GM12878 (cell line): Measurements from ENCODE around the gene GARS1. TPM values are rescaled to one million over a fixed set of nuclear protein-coding genes. Genes with fewer than 3 reads are reported as not detected.

Experiments used
- ATAC-seq: fragments of 200-7000 bp; cut with Tn5 transposase; 3 replicates; pipeline ENCODE4 v1.9.1; 2020; ENCODE audit warnings: mild to moderate bottlenecking, moderate library complexity
- BruUV-seq: library from RNA; stranded (reverse); fragments of 400-500 nt; replicated peaks from 2 replicates; lab custom pipeline; 2021; lab: Mats Ljungman, UMichigan
- CTCF ChIA-PET: fragments of 300-600 bp; sonication (Branson Sonifier 250); formaldehyde crosslinking; extraction: SDS; loops from one replicate; lab custom pipeline; 2021; ENCODE audit warnings: inconsistent platforms; lab: Yijun Ruan, JAX
- POLR2A ChIA-PET: fragments of 350-600 bp; formaldehyde crosslinking; extraction: SDS; loops from one replicate; lab custom pipeline; 2021; ENCODE audit warnings: inconsistent platforms; lab: Charles Lee
- RAD21 ChIA-PET: fragments of 300-600 bp; sonication (Branson Sonifier 250); formaldehyde crosslinking; loops from one replicate; lab custom pipeline; 2023; ENCODE audit warnings: antibody characterized with exemption; ENCODE audit not compliant: unreplicated experiment; lab: Charles Lee
- SMC1A ChIA-PET: fragments of 300-600 bp; sonication (Branson Sonifier 250); formaldehyde crosslinking; loops from one replicate; lab custom pipeline; 2023; ENCODE audit not compliant: unreplicated experiment, uncharacterized antibody; lab: Charles Lee
- DNase-seq: peaks from one replicate; pipeline ENCODE4 v3.0.0-alpha.2; 2011; ENCODE audit warnings: low read depth, low spot score
- FAIRE-seq: peaks from 3 replicates; lab custom pipeline; 2011; peaks lifted over from hg19 to GRCh38; lab: Jason Lieb, UNC
- H2AFZ ChIP-seq: 2 replicates; pipeline ENCODE4 v1.6.0; 2011; ENCODE audit warnings: low read depth, low read length, control low read depth; ENCODE audit not compliant: control insufficient read depth
- H3K27ac ChIP-seq: 2 replicates; pipeline ENCODE4 v1.5.1; 2011; ENCODE audit warnings: control low read depth; ENCODE audit not compliant: control insufficient read depth, insufficient read depth
- H3K27me3 ChIP-seq, 2 experiments: replicated peaks in 1 of 2; 2 replicates each; pipeline versions ENCODE4 v1.6.0 to v1.6.1; 2011; ENCODE audit warnings: low read length in 1 of 2; ENCODE audit not compliant: control insufficient read depth in 2 of 2, insufficient read depth in 2 of 2
- H3K36me3 ChIP-seq, 2 experiments: 2 replicates each; pipeline ENCODE4 v1.5.1; 2011; ENCODE audit warnings: low read length in 1 of 2; ENCODE audit not compliant: control insufficient read depth in 2 of 2, insufficient read depth in 2 of 2
- H3K4me1 ChIP-seq: 2 replicates; pipeline ENCODE4 v1.6.1; 2011; ENCODE audit warnings: mild to moderate bottlenecking, low read length, moderate library complexity, mixed read lengths; ENCODE audit not compliant: control insufficient read depth, insufficient read depth
- H3K4me2 ChIP-seq: 2 replicates; pipeline ENCODE4 v1.6.0; 2011; ENCODE audit warnings: control low read depth; ENCODE audit not compliant: control insufficient read depth, insufficient read depth
- H3K4me3 ChIP-seq: fragments of 200-600 bp; sonication (generic); 2 replicates; pipeline ENCODE4 v1.5.1; 2016
- H3K79me2 ChIP-seq: 2 replicates; pipeline ENCODE4 v1.6.0; 2011; ENCODE audit warnings: low read length; ENCODE audit not compliant: control insufficient read depth, insufficient read depth
- H3K9ac ChIP-seq: 2 replicates; pipeline ENCODE4 v1.8.0; 2011; ENCODE audit warnings: low read length, control low read depth, mixed read lengths; ENCODE audit not compliant: control insufficient read depth, insufficient read depth
- H3K9me3 ChIP-seq: replicated peaks from 3 replicates; pipeline ENCODE4 v1.5.1; 2011; ENCODE audit warnings: mild to moderate bottlenecking, low read length; ENCODE audit not compliant: control insufficient read depth, insufficient read depth
- H4K20me1 ChIP-seq: 2 replicates; pipeline ENCODE4 v1.6.0; 2011; ENCODE audit not compliant: control insufficient read depth, insufficient read depth
- ATF7 ChIP-seq: fragments of 450-650 bp; IDR thresholded peaks from 2 replicates; pipeline ENCODE4 v1.6.1; 2016; ENCODE audit warnings: low read depth, mild to moderate bottlenecking
- BHLHE40 ChIP-seq, 2 experiments: fragments of 450-650 bp in 1 of 2; IDR thresholded peaks; 2 replicates each; pipeline ENCODE4 v1.6.1; 2011 to 2017; ENCODE audit warnings: low read depth in 2 of 2, borderline replicate concordance in 1 of 2, improper control_type of control experiment in 1 of 2, low read length in 1 of 2, mild to moderate bottlenecking in 1 of 2
- CBX5 ChIP-seq: sonication (generic); IDR thresholded peaks from 2 replicates; pipeline ENCODE4 v1.6.1; 2016; ENCODE audit warnings: low read depth, moderate library complexity, mild to moderate bottlenecking, inconsistent platforms
- FOS ChIP-seq: IDR thresholded peaks from 3 replicates; pipeline ENCODE4 v1.6.1; 2011; ENCODE audit warnings: borderline replicate concordance; ENCODE audit not compliant: insufficient read length; ENCODE audit errors: extremely low read depth
- HDAC6 ChIP-seq: fragments of 200-600 bp; sonication (generic); IDR thresholded peaks from one replicate; pipeline ENCODE4 v1.8.0; 2017; ENCODE audit warnings: antibody characterized with exemption; ENCODE audit not compliant: unreplicated experiment
- MEF2A ChIP-seq: IDR thresholded peaks from 2 replicates; pipeline ENCODE4 v1.6.1; 2011; ENCODE audit warnings: low read depth, mild to moderate bottlenecking, low read length, moderate library complexity; ENCODE audit not compliant: insufficient read depth
- POLR2A ChIP-seq: IDR thresholded peaks from 2 replicates; pipeline ENCODE4 v1.6.1; 2011; ENCODE audit warnings: low read depth, mild to moderate bottlenecking, low read length
- RCOR1 ChIP-seq: conservative IDR thresholded peaks from 2 replicates; pipeline ENCODE4 v1.6.1; 2012; ENCODE audit warnings: low read depth, low read length, improper control_type of control experiment
- RELA ChIP-seq: fragments of 450-650 bp; IDR thresholded peaks from 2 replicates; pipeline ENCODE4 v1.8.0; 2014; ENCODE audit warnings: borderline replicate concordance; ENCODE audit not compliant: partially characterized antibody
- SP1 ChIP-seq: IDR thresholded peaks from one replicate; pipeline ENCODE4 v1.6.1; 2011; ENCODE audit warnings: low read depth, low read length
- SREBF1 ChIP-seq: IDR thresholded peaks from 2 replicates; pipeline ENCODE4 v1.6.1; 2012; ENCODE audit warnings: mild to moderate bottlenecking, low read length
- TCF3 ChIP-seq: IDR thresholded peaks from 2 replicates; pipeline ENCODE4 v1.6.1; 2012; ENCODE audit warnings: low read depth, mild to moderate bottlenecking, low read length, borderline replicate concordance; ENCODE audit not compliant: insufficient read depth
- WRNIP1 ChIP-seq: IDR thresholded peaks from 2 replicates; pipeline ENCODE4 v1.6.1; 2011; ENCODE audit warnings: low read depth, low read length, improper control_type of control experiment, borderline replicate concordance
- YBX1 ChIP-seq: fragments of 450-650 bp; IDR thresholded peaks from 2 replicates; pipeline ENCODE4 v1.6.1; 2016; ENCODE audit warnings: antibody characterized with exemption
- WGBS: methylation state at CpG from one replicate; pipeline ENCODE4 v1.1.6; 2016; ENCODE audit warnings: low lambda C conversion rate; ENCODE audit not compliant: insufficient replicate concordance, insufficient coverage; ENCODE audit errors: missing lambda C conversion rate; 5-methylcytosine and 5-hydroxymethylcytosine counted together
- in situ Hi-C: fragments of 300-500 bp; cut with MboI; formaldehyde crosslinking; loops from 9 replicates; pipeline ENCODE4 v1.14.3; 2018; ENCODE audit warnings: mixed read lengths
- intact Hi-C: fragments of 100-400 bp; cut with micrococcal nuclease; formaldehyde crosslinking; loops from one replicate; pipeline ENCODE4 v1.14.2; 2022; ENCODE audit not compliant: unreplicated experiment
- polyA plus RNA-seq, 11 experiments: library from polyadenylated mRNA; depleted of rRNA in 4 of 11; unstranded in 6 of 11; stranded (reverse) in 5 of 11; fragments of >200 nt; fragmentation: Nextera tagmentation in 4 of 11; fragmentation: Illumina TruSeq in 1 of 11; extraction: Ambion mirVana in 4 of 11; extraction: Trizol in 1 of 11; gene quantifications; 1 replicate in 1 of 11; 2 replicates in 10 of 11; pipeline versions ENCODE4 v1.2.1 to v1.2.3, GENCODE V29; 2011 to 2016; ENCODE audit warnings: inconsistent platforms in 2 of 11, missing spikeins in 2 of 11, low read depth in 1 of 11
- total RNA-seq, 4 experiments: library from RNA; depleted of rRNA in 3 of 4; stranded (reverse); fragments of >200 nt in 3 of 4; fragmentation: Illumina TruSeq in 1 of 4; extraction: Trizol in 1 of 4; gene quantifications; 2 replicates each; pipeline versions ENCODE4 v1.2.1 to v1.2.3, GENCODE V29; 2013 to 2021
- TF ChIP-seq, protein P1 (sequence below): IDR thresholded peaks from 2 replicates; pipeline ENCODE4 v1.6.1; 2011; ENCODE audit warnings: borderline replicate concordance, low read depth, mild to moderate bottlenecking, moderate library complexity, low read length; ENCODE audit not compliant: insufficient read depth, poor library complexity, severe bottlenecking

GARS1 gene
- total and polyA plus RNA-seq, 10 of the 15 experiments (the other 5 are each of a cell fraction or from before 2014, with no cell fraction given) = 120 to 361 (median 187) TPM

DNA sequence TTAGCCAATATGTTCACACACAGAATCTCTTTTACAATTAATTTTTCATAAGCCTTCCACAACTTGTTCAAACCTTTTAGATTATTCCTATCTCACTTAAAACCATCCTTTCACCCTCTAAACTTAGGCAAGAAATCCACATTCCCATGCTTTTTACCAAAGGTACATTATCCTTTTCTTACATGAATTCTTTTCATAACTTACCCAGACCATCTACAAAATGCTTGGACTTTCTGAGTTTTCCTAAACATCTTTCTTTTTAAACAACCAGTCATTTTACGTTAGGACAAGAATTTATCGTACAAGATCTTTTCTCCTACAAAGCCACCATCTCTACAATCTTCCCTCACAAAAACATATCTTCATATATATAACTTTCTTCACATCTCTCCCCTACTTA is 18.8 kb upstream of the GARS1 start:
- no peak overlapping the region for H2AFZ ChIP-seq
- WGBS = 98% methylated on average over 2 of the region's 2 CpGs
- no peak overlapping the region for H3K4me2 ChIP-seq
- H3K79me2 ChIP-seq = no peaks in the 10 kb centered on the region
- peaks cover 2% of the 10 kb centered on the region; the same call in 1 of the 3 replicates for H3K9me3 ChIP-seq
- no peak for TF ChIP-seq YBX1
- TF ChIP-seq BHLHE40 (IDR thresholded peaks at IDR 0.05; ENCODE audit: borderline replicate concordance in 1 of 2, low read depth in 2 of 2, low read length in 1 of 2) = no peak
- no peak for TF ChIP-seq FOS
- no peak for TF ChIP-seq HDAC6
- TF ChIP-seq, protein P1, sequence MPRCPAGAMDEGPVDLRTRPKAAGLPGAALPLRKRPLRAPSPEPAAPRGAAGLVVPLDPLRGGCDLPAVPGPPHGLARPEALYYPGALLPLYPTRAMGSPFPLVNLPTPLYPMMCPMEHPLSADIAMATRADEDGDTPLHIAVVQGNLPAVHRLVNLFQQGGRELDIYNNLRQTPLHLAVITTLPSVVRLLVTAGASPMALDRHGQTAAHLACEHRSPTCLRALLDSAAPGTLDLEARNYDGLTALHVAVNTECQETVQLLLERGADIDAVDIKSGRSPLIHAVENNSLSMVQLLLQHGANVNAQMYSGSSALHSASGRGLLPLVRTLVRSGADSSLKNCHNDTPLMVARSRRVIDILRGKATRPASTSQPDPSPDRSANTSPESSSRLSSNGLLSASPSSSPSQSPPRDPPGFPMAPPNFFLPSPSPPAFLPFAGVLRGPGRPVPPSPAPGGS = no peak
- no peak for TF ChIP-seq RELA
- TF ChIP-seq WRNIP1 = no peak
- no peak for TF ChIP-seq SP1
- no peak for TF ChIP-seq MEF2A
- no peak for TF ChIP-seq SREBF1
- no peak for TF ChIP-seq CBX5
- no peak for TF ChIP-seq POLR2A
- no peak for TF ChIP-seq RCOR1
- no peak for TF ChIP-seq TCF3
- no peak for TF ChIP-seq ATF7
- H3K4me1 ChIP-seq = no peaks in the 10 kb centered on the region
- ChIA-PET POLR2A (no interaction called here), RAD21 (interaction anchor here (1.1 kb wide), 1 partner anchor 11 kb away, joined by 3 read pairs; no protein-coding TSS in a partner anchor), SMC1A (interaction anchor here (0.6 to 1.2 kb wide), 3 partner anchors 10 to 372 kb away, joined by 3 to 4 read pairs (median 3); no protein-coding TSS in a partner anchor), CTCF (interaction anchor here (0.6 to 4.1 kb wide), 4 partner anchors 12 to 828 kb away, joined by 3 to 26 read pairs (median 3); no protein-coding TSS in a partner anchor)
- in situ Hi-C loops (no loop called here), intact Hi-C loops (no loop called here)
- H3K27me3 ChIP-seq = no peaks in the 10 kb centered on the region
- no peak overlapping the region for H3K9ac ChIP-seq
- H3K27ac ChIP-seq = no peak overlapping the region
- DNase-seq (no peak), ATAC-seq (no peak), FAIRE-seq (no peak)
- peaks cover 4 to 15% of the 10 kb centered on the region in 2 experiments; a peak in 3 of 4 replicates for H3K36me3 ChIP-seq
- BruUV-seq = no TSS peak
- H3K4me3 ChIP-seq = no peak overlapping the region
- no peaks in the 10 kb centered on the region for H4K20me1 ChIP-seq
